ENCODE data around the gene C11orf91.

C11orf91 gene

GRCh38 chr11:33725496-33725895 is 24.9 kb upstream of the C11orf91 start:
- Histone ChIP-seq H3K36me3 (ENCODE audit: insufficient read depth, low read length) (no peaks in the 10 kb centered on the region), H3K79me2 (ENCODE audit: insufficient read depth, low read length) (no peaks in the 10 kb centered on the region), H3K9ac (ENCODE audit: low read depth, low read length) (no peak overlapping the region), H2AFZ (ENCODE audit: low read depth, low read length) (no peak overlapping the region), H3K27me3 (ENCODE audit: insufficient read depth, low read length, poor library complexity) (no peaks in the 10 kb centered on the region), H3K9me3 (ENCODE audit: insufficient read depth, low read length, severe bottlenecking) (no peaks in the 10 kb centered on the region), H3K4me2 (ENCODE audit: insufficient read depth, low read length) (no peak overlapping the region), H3K4me3 (ENCODE audit: low read depth in 1 of 2, low read length in 2 of 2) (no peak overlapping the region), H3K27ac (ENCODE audit: low read length) (no peak overlapping the region), H4K20me1 (ENCODE audit: insufficient read depth, low read length) (no peaks in the 10 kb centered on the region), H3K4me1 (ENCODE audit: insufficient read depth, low read length) (no peaks in the 10 kb centered on the region)
- no peak for ATAC-seq (ENCODE audit: insufficient read depth, low read depth)
- no peak for TF ChIP-seq EZH2 (IDR thresholded peaks at IDR 0.05; ENCODE audit: borderline replicate concordance, low read depth, low read length, severe bottlenecking)
- TF ChIP-seq CTCF (IDR thresholded peaks at IDR 0.05; ENCODE audit: borderline replicate concordance, extremely low read depth, low read length, poor library complexity, severe bottlenecking) = no peak
- no peak for DNase-seq

- no peak for DNase-seq
- Histone ChIP-seq H4K20me1 (ENCODE audit: insufficient read depth, low read length) (no peaks in the 10 kb centered on the region), H3K27ac (ENCODE audit: low read length) (no peak overlapping the region), H3K4me3 (ENCODE audit: low read depth in 1 of 2, low read length in 2 of 2) (no peak overlapping the region), H3K9me3 (ENCODE audit: insufficient read depth, low read length, severe bottlenecking) (no peaks in the 10 kb centered on the region), H3K4me2 (ENCODE audit: insufficient read depth, low read length) (no peak overlapping the region), H3K9ac (ENCODE audit: low read depth, low read length) (no peak overlapping the region), H3K4me1 (ENCODE audit: insufficient read depth, low read length) (no peaks in the 10 kb centered on the region), H3K27me3 (ENCODE audit: insufficient read depth, low read length, poor library complexity) (peaks cover 2% of the 10 kb centered on the region), H3K79me2 (ENCODE audit: insufficient read depth, low read length) (no peaks in the 10 kb centered on the region), H3K36me3 (ENCODE audit: insufficient read depth, low read length) (no peaks in the 10 kb centered on the region), H2AFZ (ENCODE audit: low read depth, low read length) (no peak overlapping the region)
- no peak for TF ChIP-seq CTCF (IDR thresholded peaks at IDR 0.05; ENCODE audit: borderline replicate concordance, extremely low read depth, low read length, poor library complexity, severe bottlenecking)
- no peak for TF ChIP-seq EZH2 (IDR thresholded peaks at IDR 0.05; ENCODE audit: borderline replicate concordance, low read depth, low read length, severe bottlenecking)
- ATAC-seq (ENCODE audit: insufficient read depth, low read depth) = no peak
Observed at GRCh38 chr11:33724644-33725035, 24.0 kb upstream of the C11orf91 start.

GRCh38 chr11:33723238-33723881 is 22.7 kb upstream of the C11orf91 start:
- no peak overlapping the region for H2AFZ ChIP-seq (ENCODE audit: low read depth, low read length)
- TF ChIP-seq CTCF (IDR thresholded peaks at IDR 0.05; ENCODE audit: borderline replicate concordance, extremely low read depth, low read length, poor library complexity, severe bottlenecking) (no peak), EZH2 (IDR thresholded peaks at IDR 0.05; ENCODE audit: borderline replicate concordance, low read depth, low read length, severe bottlenecking) (no peak)
- H4K20me1 ChIP-seq (ENCODE audit: insufficient read depth, low read length) = no peaks in the 10 kb centered on the region
- no peak overlapping the region for H3K4me3 ChIP-seq (ENCODE audit: low read depth in 1 of 2, low read length in 2 of 2)
- no peaks in the 10 kb centered on the region for H3K9me3 ChIP-seq (ENCODE audit: insufficient read depth, low read length, severe bottlenecking)
- no peaks in the 10 kb centered on the region for H3K4me1 ChIP-seq (ENCODE audit: insufficient read depth, low read length)
- no peak for DNase-seq
- no peak for ATAC-seq (ENCODE audit: insufficient read depth, low read depth)
- H3K27me3 ChIP-seq (ENCODE audit: insufficient read depth, low read length, poor library complexity) = peaks cover 3% of the 10 kb centered on the region
- H3K9ac ChIP-seq (ENCODE audit: low read depth, low read length) = no peak overlapping the region
- H3K79me2 ChIP-seq (ENCODE audit: insufficient read depth, low read length) = no peaks in the 10 kb centered on the region
- no peak overlapping the region for H3K27ac ChIP-seq (ENCODE audit: low read length)
- H3K4me2 ChIP-seq (ENCODE audit: insufficient read depth, low read length) = no peak overlapping the region
- H3K36me3 ChIP-seq (ENCODE audit: insufficient read depth, low read length) = no peaks in the 10 kb centered on the region

Data from DND-41 (cell line).